ENCODE measurements around the gene NT5DC2. TPM values are rescaled to one million over a fixed set of nuclear protein-coding genes. Genes with fewer than 3 reads are reported as not detected.

Gene NT5DC2
- total and polyA plus RNA-seq, 5 experiments from 2014 or later, result 0.28 to 3.5 (median 1.3) TPM; not detected in 1

- Mint-ChIP-seq H3K27ac (peak overlapping the region in 5 of 10 donors; percentile 16 to 92 (median 69)), H3K9me3 (no peaks in the 10 kb centered on the region), H3K27me3 (peaks cover 0 to 2% (median 0%) of the 10 kb centered on the region in 5 donors), H3K4me1 (peaks cover 4 to 17% (median 9%) of the 10 kb centered on the region in 4 donors), H3K4me3 (peak overlapping the region in 4 of 10 donors; percentile 26 to 58 (median 32)), H3K36me3 (peaks cover 0 to 22% (median 2%) of the 10 kb centered on the region in 3 donors)
- POLR2A ChIA-PET, result no interaction called here
- DNase-seq (no peak), ATAC-seq (no peak)
Measured at GRCh38 chr3:52494445-52494844, 39.2 kb downstream of the NT5DC2 start.

DNA sequence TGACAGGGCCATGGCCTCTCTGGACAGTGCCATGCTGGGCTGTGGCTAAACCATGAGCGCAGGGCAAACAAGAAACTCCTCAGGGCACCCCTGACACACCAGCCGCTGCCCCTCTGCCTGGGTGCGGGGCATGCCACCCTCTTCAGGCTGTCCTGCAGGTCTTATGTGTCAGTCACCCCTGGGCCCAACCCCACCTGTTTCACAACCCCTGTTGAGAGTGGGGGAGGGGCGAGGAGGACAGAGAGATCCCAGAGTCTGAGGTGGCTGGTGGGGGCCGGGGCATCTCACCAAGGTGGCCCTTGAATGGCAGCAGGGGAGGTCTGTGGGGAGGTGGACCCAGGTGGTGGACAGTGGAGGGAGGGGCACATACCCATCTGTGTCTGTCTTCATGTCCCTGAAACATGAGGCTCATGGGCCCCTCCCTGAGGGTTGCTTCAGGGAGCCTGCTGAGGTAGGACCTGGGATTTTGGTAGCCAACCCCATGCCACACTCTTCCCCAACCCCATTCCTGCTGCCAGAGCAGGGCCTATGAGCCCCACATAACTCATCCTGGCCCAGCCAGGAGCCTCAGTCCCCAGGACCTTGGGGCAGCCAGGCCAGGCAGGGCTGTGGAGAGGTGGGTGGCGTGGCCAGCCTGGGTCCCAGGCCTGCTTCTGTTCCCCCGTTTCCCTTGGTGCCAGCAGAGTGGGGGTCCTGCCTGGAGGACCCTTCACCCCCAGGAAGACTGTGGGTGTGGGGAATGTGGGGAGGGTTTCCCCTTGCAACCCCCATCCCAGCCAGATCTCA is 40.2 kb downstream of the NT5DC2 start:
- H3K27ac Mint-ChIP-seq, result peak overlapping the region in 2 of 10 donors; percentile 17 to 31
- peaks cover 4 to 8% (median 7%) of the 10 kb centered on the region in 4 donors for H3K4me1 Mint-ChIP-seq
- no peak for DNase-seq
- peaks cover 0 to 28% (median 4%) of the 10 kb centered on the region in 3 donors for H3K36me3 Mint-ChIP-seq
- no peak overlapping the region for H3K4me3 Mint-ChIP-seq
- peaks cover 0 to 2% (median 0%) of the 10 kb centered on the region in 5 donors for H3K27me3 Mint-ChIP-seq
- POLR2A ChIA-PET, result interaction anchor here (0.7 kb wide), 1 partner anchor 79 kb away, joined by 3 read pairs; no protein-coding TSS in a partner anchor
- H3K9me3 Mint-ChIP-seq, result no peaks in the 10 kb centered on the region
- ATAC-seq, result no peak

- no peak for DNase-seq
- no peak overlapping the region for H3K27ac Mint-ChIP-seq
- H3K4me3 Mint-ChIP-seq, result no peak overlapping the region
- peaks cover 4 to 8% (median 6%) of the 10 kb centered on the region in 4 donors for H3K4me1 Mint-ChIP-seq
- H3K27me3 Mint-ChIP-seq, result no peaks in the 10 kb centered on the region
- peaks cover 0 to 39% (median 8%) of the 10 kb centered on the region in 3 donors for H3K36me3 Mint-ChIP-seq
- no peak for ATAC-seq
- H3K9me3 Mint-ChIP-seq, result no peaks in the 10 kb centered on the region
- POLR2A ChIA-PET, result no interaction called here
Measured at GRCh38 chr3:52492059-52492458, 41.6 kb downstream of the NT5DC2 start.

DNA sequence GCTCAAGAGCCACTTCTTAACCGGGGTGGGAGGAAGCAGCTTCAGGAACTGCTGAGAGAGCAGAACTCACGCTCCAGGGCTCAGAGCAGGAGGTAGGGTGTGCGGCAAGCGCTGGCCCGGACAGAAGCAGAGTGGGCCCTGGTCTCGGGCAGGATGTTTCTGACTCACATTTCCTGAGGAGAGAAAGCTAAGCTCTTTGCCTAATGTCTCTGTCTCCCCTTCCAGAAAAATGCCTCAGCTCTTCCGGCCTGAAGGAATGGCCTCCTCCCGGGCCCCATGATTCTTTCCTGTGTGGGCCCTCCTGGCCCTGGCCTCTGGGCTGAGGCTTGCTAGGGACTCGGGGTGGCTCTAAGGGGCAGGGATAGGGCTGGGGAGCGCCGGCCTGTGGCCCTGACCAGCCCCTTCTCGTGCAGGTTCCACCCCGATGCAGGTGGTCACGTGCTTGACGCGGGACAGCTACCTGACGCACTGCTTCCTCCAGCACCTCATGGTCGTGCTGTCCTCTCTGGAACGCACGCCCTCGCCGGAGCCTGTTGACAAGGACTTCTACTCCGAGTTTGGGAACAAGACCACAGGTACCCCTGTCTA is 42.6 kb downstream of the NT5DC2 start:
- DNase-seq (no peak), ATAC-seq (no peak)
- Mint-ChIP-seq H3K9me3 (no peaks in the 10 kb centered on the region), H3K27ac (no peak overlapping the region), H3K4me1 (peaks cover 4 to 8% (median 6%) of the 10 kb centered on the region in 4 donors), H3K4me3 (no peak overlapping the region), H3K27me3 (no peaks in the 10 kb centered on the region), H3K36me3 (peaks cover 0 to 50% (median 8%) of the 10 kb centered on the region in 3 donors)
- POLR2A ChIA-PET, result no interaction called here

GRCh38 chr3:52490035-52490938 is 43.4 kb downstream of the NT5DC2 start:
- POLR2A ChIA-PET, result no interaction called here

DNA sequence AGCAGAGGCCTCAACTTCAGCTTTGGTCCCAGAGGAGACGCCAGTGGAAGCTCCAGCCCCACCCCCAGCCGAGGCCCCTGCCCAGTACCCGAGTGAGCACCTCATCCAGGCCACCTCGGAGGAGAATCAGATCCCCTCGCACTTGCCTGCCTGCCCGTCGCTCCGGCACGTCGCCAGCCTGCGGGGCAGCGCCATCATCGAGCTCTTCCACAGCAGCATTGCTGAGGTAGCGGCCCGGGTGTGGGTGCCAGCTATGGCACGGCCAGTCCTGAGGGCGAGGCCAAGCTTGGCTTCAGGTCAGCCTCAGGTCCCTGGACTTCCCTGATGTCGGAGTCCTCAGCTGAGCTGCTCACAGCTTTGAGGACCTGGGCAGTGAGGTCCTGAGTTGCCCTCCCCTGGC is 44.2 kb downstream of the NT5DC2 start:
- Mint-ChIP-seq H3K4me1 (peaks cover 3 to 5% (median 4%) of the 10 kb centered on the region in 4 donors), H3K36me3 (peaks cover 0 to 55% (median 10%) of the 10 kb centered on the region in 3 donors), H3K4me3 (no peak overlapping the region), H3K27me3 (no peaks in the 10 kb centered on the region), H3K27ac (no peak overlapping the region), H3K9me3 (no peaks in the 10 kb centered on the region)
- POLR2A ChIA-PET, result no interaction called here
- DNase-seq (no peak), ATAC-seq (no peak)

More at GRCh38 chr3:52490035-52490938, 43.4 kb downstream of the NT5DC2 start:
- H3K4me3 Mint-ChIP-seq, result no peak overlapping the region
- H3K27me3 Mint-ChIP-seq, result no peaks in the 10 kb centered on the region
- DNase-seq (no peak), ATAC-seq (no peak)
- H3K27ac Mint-ChIP-seq, result peak overlapping the region in 1 of 10 donors; percentile 82
- no peaks in the 10 kb centered on the region for H3K9me3 Mint-ChIP-seq
- peaks cover 4 to 8% (median 6%) of the 10 kb centered on the region in 4 donors for H3K4me1 Mint-ChIP-seq
- peaks cover 0 to 51% (median 10%) of the 10 kb centered on the region in 3 donors for H3K36me3 Mint-ChIP-seq

GRCh38 chr3:52488746-52489145 is 44.9 kb downstream of the NT5DC2 start:
- ATAC-seq, result no peak
- no peaks in the 10 kb centered on the region for H3K9me3 Mint-ChIP-seq

DNA sequence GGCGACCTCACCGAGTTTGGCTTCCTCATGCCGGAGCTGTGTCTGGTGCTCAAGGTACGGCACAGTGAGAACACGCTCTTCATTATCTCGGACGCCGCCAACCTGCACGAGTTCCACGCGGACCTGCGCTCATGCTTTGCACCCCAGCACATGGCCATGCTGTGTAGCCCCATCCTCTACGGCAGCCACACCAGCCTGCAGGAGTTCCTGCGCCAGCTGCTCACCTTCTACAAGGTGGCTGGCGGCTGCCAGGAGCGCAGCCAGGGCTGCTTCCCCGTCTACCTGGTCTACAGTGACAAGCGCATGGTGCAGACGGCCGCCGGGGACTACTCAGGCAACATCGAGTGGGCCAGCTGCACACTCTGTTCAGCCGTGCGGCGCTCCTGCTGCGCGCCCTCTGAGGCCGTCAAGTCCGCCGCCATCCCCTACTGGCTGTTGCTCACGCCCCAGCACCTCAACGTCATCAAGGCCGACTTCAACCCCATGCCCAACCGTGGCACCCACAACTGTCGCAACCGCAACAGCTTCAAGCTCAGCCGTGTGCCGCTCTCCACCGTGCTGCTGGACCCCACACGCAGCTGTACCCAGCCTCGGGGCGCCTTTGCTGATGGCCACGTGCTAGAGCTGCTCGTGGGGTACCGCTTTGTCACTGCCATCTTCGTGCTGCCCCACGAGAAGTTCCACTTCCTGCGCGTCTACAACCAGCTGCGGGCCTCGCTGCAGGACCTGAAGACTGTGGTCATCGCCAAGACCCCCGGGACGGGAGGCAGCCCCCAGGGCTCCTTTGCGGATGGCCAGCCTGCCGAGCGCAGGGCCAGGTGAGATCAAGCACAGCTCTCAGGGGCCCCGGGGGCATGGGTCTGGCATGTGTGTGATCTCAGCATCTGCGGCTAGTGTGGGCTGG is 45.6 kb downstream of the NT5DC2 start:
- DNase-seq (no peak), ATAC-seq (no peak)
- Mint-ChIP-seq H3K36me3 (peaks cover 0 to 60% (median 10%) of the 10 kb centered on the region in 3 donors), H3K4me3 (no peak overlapping the region), H3K27ac (peak overlapping the region in 1 of 10 donors; percentile 38), H3K4me1 (peaks cover 0 to 2% (median 0%) of the 10 kb centered on the region in 4 donors), H3K27me3 (no peaks in the 10 kb centered on the region), H3K9me3 (no peaks in the 10 kb centered on the region)
- POLR2A ChIA-PET, result no interaction called here

More at GRCh38 chr3:52488746-52489145, 44.9 kb downstream of the NT5DC2 start:
- peaks cover 0 to 2% (median 0%) of the 10 kb centered on the region in 4 donors for H3K4me1 Mint-ChIP-seq
- H3K27me3 Mint-ChIP-seq, result no peaks in the 10 kb centered on the region
- H3K27ac Mint-ChIP-seq, result no peak overlapping the region
- H3K4me3 Mint-ChIP-seq, result no peak overlapping the region
- no peak for DNase-seq
- POLR2A ChIA-PET, result no interaction called here
- H3K36me3 Mint-ChIP-seq, result peaks cover 0 to 60% (median 10%) of the 10 kb centered on the region in 3 donors

GRCh38 chr3:52487050-52487787 is 46.4 kb downstream of the NT5DC2 start:
- Mint-ChIP-seq H3K27ac (peak overlapping the region in 1 of 10 donors; percentile 38), H3K36me3 (peaks cover 0 to 57% (median 13%) of the 10 kb centered on the region in 3 donors), H3K9me3 (no peaks in the 10 kb centered on the region), H3K4me3 (no peak overlapping the region), H3K27me3 (no peaks in the 10 kb centered on the region), H3K4me1 (peaks cover 0 to 2% (median 0%) of the 10 kb centered on the region in 4 donors)
- POLR2A ChIA-PET, result no interaction called here
- no peak for DNase-seq
- no peak for ATAC-seq

GRCh38 chr3:52484680-52485461 is 48.8 kb downstream of the NT5DC2 start:
- ATAC-seq (no peak), DNase-seq (no peak)
- Mint-ChIP-seq H3K4me3 (no peak overlapping the region), H3K4me1 (peaks cover 0 to 2% (median 0%) of the 10 kb centered on the region in 4 donors), H3K36me3 (peaks cover 0 to 58% (median 11%) of the 10 kb centered on the region in 3 donors), H3K27me3 (no peaks in the 10 kb centered on the region), H3K9me3 (no peaks in the 10 kb centered on the region), H3K27ac (peak overlapping the region in 1 of 10 donors; percentile 55)
- POLR2A ChIA-PET, result no interaction called here
